GM21367 (cell line): Measurements from ENCODE around the gene ZMYND11.

Experiments used
- ATAC-seq: cut with Tn5 transposase; IDR thresholded peaks from one replicate; pipeline ENCODE4 v1.9.1; 2021; ENCODE audit not compliant: unreplicated experiment

Gene ZMYND11

DNA sequence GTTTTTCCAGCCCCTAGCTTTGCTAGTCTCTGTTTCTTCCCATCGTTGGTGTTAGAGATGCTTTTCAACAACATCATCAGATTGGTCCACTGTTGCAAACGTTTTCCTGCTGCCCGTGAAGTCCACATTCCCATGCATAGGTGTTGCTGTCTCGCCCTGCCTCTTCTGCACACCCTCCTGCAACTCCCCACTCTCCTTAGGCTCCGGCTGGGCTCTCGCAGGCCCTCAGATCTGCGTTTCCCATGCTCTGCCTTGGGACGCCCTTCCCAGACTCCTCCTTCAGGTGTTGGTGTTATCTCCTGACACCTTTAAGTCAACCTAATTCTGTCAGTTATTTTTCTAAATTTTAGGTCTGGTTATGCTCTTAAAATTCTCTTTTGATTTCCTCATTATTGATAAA lies 55.0 kb downstream of the ZMYND11 start:
- no peak for ATAC-seq

DNA sequence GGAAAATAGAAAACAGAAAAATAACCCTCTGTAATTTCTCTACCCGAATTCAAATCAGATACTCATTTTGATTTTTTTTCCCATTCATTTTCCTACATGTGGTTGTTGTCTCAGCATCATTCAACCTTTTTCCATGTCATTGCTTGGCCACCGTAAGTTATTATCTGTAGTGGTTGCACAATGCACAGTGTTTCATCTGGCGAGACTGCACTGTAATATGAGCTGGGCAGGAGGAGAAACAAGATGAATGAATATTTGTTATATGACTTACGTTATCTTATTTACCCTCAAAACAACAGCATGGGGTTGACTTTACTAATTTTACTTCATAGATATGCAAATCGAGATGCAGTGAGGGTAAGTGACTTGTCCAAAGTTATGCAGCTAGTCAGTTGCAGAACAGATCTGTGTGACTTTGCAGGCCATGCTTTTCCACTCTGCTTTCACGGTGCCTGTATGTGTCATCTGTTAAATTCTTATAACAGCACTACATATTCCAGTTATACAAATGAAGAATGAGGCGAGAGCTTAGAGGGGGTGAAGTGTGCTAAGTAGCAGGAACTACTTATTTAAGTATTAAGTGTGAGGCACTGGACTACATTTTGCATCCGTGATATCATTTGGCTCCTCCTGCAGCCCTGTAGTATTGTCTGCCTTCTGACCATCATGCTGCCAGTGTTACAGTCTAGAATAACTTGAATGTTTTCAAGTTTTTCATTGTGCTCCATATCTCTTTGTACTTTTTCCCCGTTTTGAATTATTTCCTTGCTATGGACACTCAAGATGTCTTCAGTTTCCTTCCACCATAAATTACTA lies 56.7 kb downstream of the ZMYND11 start:
- no peak for ATAC-seq

DNA sequence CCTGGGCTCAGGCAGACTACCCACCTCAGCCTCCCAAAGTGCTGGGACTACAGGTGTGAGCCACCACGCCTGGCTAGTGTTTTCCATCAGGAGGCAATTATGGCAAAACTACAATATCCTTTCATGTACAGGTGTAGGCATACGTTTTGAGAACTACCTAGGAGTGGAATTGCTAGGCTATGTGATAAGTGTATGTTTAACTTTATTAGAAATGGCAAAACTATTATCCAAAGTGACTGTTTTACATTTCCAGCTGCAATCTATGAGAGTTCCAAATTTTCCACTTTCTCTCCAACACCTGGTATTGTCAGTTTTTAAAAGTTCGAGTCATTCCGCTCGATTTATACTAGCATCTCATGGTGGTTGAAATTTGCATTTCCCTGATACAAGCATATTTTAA lies 59.0 kb downstream of the ZMYND11 start:
- ATAC-seq = no peak

DNA sequence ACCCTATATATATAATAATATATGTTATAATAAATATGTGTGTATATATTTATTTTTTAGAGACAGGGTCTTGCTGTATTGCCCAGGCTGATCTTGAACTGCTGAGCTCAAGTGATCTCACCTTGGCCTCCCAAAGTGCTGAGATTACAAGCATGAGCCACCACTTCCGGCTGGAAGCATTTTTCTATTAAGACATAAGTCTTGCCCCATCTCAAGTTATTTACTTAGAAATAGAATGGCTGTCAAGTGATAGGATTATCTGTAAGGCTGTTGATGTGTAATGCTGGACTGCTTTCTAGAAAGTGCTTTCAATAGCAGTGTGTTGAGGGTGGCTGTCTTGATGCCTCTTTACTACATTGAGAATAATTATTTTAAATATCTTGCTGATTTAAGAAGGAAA lies 65.2 kb downstream of the ZMYND11 start:
- no peak for ATAC-seq

DNA sequence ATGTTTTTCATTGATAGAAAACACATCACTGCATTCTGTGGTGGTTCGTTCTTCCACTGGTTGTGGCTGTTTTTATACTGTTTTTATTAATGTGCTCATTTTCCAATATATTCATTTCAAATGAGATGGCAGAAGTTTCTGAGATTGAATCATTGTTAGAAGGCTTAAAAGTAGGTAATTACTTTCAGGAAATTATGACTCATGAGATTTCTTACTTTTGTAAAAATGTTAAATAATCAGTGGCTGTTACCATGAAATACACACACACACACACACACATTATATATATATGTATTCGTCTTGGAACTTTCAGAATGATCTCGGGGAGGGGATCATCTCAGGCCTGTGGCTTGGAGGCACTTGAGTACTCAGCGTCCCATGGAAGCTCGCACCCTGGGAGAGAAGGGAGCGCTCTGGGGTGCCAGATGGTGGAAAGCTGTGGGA lies 66.1 kb downstream of the ZMYND11 start:
- no peak for ATAC-seq

DNA sequence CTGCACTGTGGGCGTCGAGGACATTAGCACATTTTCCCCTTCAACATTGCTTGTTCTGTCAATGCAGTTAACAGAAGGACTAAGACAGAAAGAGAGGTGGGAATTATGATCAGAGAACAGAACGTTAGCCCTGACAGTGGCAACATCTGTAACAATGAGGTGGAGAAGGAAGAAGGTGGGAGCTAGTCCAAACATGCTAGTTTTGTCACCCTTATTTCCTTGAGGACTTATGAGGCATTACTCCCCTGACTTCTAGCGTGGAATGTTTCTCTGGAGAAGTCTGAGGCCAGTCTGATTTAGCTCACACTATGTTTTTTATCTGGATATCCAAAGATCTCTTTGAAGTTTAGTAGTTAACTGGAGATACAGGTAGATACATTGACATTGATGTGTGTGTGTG lies 73.4 kb downstream of the ZMYND11 start:
- no peak for ATAC-seq

DNA sequence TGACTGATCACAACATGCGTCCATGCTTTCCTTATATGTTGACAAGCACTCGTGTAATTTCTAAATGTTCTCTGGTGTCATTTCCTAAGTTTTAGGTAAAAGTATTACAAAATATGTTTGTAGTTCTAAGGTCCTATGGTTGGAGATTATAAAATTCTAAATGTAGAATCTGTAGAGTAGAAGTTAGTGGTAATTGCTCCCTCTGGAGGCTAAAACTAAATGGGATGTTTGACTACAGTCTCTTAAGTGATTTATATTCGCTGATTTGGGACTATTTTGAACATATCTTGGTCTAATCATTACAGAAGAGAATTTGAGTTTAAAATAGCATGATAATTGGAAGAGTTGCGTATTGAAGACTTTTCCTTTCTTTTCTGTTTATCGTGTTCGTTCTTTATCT lies 74.1 kb downstream of the ZMYND11 start:
- no peak for ATAC-seq

DNA sequence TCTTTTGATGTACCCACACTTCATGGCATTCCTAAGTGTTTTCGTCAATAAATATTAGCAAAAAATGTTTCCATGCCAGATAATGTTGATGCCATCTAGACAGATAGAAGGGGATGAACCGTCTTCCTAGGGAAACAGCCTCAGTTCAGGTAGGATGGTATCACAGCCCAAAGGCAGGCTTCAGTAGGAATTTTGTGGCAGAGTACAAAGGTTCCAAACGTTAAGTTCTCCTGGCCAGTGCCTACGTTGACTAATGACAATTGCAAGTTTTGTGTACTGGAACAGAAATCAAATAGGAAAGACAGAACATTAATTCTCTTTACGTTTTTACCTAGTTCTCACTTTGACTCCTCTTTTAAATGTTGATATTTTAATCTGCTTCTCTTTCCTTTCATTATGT lies 75.0 kb downstream of the ZMYND11 start:
- ATAC-seq = no peak

DNA sequence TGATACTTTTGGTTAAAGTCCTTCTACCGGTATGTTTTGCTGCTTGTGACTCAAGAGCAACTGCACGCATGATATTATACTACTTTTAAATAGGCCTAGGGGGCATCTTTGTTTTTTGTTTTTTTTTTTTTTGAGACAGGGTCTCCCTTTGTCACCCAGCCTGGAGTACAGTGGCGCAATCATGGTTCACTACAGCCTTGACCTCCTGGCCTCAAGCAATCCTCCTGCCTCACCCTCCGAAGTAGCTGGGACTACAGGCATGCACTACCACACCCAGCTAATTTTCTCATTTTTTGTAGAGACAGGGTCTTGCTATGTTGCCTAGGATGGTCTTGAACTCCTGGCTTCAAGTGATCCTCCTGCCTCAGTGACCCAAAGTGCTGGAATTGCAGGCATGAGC lies 80.2 kb downstream of the ZMYND11 start:
- no peak for ATAC-seq

DNA sequence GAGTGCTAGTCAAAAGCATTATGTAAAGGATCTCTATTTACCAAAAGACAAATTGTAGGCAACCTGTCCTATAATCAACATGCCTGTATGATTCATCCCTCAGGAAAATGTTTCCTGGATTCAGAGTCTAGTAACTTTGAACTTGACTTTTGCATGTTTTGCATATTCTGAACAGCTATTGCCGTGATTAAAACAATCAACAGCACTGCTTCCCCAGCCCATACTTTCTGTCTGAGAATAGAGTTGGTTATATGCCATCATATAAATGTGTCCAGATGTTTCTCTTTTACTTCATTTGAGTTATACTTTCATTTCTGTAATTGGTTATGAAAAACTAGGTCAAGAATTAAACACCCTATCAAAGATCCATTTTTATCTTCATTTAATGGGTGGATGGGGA lies 83.5 kb downstream of the ZMYND11 start:
- no peak for ATAC-seq

DNA sequence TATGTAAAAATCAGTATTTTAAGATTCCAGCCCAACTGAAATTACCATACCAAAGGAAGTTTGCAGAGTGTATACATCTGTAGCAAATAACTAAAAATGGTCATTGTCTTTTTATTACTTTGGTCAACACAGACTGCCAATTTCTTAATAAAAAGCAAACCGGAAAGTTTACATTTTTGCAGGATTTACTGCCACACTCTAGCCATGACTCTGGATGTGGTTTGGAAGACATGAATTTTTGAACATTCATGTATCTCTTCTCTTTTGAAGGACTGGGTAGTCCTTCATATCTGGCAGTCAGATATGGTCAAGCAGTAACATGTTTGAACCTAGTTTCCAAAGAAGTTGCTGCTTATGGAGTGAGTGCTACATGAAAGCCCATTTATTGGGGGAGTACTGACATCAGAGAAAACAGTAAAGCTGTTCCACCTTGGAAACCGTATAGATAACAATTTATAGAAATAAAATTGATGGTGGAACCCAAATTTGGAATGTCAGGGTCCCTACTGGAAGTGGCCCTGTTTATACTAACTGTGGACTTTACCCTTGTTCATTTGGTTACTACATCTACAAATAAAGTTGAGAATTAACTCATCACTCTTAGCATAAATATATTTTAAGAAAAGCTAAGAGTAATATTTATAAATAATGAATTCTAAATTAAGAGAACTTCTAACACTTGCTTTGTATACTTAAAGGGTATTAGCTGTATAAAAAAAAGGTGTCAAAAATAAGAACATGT lies 84.6 kb downstream of the ZMYND11 start:
- ATAC-seq = no peak

DNA sequence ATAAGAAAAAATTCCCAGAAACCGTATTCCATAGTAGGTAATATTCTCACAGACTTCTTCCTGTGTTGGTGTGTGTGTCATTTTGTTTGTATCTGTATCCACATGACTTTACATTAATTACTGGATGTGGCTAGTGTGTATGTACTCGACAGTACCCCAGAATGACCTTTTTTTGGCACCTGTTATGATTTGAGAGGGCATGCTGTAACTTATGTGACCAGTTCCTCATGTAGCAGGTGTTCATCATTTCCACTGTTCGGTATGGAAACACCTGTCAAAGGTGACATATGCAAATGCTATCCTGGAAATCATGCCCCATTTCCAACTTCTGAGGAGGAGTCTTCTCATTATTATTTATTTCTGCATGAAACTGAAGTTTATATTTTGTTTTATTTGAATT lies 89.3 kb downstream of the ZMYND11 start:
- no peak for ATAC-seq

DNA sequence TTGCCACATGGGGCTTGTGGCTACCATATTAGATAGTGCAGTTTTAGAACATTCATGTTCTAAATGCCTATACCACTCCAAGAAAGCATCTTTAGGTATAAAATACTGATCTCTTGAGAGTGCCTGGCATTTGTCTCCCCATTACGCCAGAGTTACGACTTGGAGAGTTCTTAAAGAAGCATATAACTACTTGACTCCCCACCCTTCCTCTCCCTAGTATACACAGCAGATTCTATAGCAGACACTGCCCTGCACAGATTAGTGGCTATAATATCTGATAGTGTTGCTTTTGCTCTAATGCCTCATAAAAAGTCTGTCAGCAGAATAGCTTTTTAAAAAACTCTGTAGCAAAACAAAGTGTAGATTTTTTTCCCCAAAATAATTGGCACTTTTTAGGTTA lies 90.8 kb downstream of the ZMYND11 start:
- ATAC-seq = no peak

DNA sequence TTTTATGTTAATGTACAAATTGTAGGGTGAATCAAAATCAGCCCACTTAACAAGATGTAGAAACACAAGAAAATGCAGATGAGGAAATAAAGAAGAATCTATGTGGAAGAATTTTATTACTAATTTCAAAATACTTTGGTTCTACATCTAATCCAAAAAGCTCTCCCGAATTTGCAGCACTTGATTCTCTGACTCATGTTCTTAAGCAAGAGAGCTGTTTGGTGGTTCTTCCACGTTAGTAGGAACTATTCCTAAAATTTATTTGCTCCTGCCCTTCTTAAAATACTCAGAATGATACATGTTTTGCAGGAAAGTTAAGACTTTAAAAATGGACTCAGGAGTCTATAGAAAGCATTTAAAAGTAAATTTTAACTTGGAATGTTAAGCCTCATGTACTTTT lies 91.8 kb downstream of the ZMYND11 start:
- no peak for ATAC-seq

DNA sequence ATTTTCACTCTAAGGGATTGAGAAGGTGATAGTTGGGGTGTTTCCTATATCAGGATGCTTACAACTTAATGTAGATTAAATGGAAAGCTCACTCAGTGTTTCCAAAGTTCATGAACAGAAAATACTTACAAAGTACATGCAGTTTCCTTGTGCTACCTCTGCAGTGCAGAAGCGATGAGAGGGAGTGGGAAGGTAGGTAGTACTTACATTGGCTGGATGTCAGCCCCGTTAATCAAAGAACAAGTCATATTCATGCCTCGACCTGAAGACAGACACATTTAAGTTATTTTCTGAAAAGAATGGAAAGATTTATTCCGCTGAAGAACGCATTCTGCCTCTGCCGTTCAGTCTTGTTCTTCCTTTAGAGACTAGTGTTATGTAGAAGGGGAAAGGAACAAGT lies 93.1 kb downstream of the ZMYND11 start:
- ATAC-seq = no peak

DNA sequence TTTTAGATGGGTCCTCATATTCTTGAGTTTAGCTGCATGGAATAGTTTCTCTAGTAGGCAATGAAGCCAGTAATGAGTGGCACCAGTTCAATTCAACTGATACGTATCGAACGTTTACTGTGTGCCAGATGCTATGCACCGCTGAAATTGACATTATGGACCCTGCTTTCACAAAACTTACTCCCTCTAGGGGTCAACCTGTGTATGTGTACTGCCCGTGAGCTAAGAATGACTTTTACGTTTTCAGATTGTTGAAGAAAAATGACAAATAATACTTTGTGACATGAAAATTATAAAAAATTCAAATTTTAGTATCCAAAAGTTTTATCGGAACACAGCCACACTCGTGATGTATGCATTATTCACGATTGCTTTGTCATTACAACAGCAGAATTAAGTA lies 95.5 kb downstream of the ZMYND11 start:
- ATAC-seq = no peak

DNA sequence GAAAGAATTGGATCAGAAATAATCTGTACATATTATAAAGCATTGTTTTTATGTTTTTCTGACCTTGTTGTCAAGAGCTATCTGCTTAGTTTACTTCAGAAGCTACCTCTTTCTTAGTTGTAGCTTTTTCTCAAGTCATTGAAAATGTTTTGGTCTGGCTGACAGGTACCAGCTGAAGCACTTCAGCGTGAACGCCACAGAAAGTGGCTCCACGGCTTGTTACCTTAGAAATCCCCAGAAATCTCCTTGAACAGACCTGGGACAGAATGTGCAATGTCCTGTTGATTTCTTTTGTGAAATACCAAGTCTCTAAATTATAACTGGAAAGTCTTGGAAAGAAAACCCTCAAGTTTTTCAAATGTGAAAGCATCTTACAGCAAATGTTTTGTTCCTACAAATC lies 96.8 kb downstream of the ZMYND11 start:
- no peak for ATAC-seq

DNA sequence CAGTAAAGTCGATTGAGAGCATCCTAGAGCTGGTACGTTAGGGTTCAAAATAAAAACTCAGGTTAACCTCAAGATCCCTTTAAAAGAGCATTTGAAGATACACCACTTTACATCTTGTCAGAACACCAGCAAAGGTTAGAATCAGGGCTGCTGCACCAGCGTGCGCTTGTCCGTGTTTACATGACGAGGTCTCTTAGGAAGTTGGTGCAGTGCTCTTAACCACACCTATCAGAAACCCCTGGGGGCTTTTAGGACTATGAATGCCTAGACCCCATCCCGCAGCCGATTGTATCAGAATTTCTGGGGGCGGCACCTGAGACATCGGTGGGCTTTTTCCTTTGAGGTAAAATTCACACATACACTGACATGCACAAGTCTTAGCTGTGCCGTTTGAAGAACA lies 97.6 kb downstream of the ZMYND11 start:
- no peak for ATAC-seq

DNA sequence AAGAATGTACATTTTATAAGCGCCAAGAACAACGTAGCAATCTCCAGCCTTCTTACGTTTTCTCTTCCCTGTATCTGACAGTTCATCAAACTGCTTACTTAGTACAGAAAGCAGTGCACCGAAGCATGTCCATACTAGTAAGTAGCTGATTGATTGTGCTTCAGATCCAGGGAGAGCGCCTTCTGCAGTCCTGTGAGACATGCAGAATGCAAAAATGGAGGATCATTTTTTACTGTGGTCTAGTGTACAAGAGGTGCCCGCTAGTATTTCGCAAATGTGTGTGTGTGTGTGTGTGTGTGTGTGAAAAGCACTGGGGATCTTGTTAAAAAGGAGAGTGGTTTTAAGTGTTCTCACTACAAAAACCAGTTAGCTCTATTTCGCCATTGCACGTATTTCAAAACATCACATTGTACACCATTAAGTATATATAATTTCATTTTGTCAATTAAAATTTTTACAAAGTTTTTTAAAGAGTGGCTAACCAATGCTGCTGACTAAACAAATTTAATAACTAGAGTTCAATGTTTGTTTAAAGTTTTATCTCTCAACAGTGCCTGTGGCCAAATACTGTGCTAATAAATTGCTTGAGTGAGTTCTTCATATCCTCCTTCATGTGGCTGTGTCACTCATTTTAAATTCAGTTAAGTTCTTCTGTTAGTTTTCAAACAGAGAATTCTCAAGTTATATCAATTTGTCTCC lies 99.6 kb downstream of the ZMYND11 start:
- ATAC-seq = no peak

DNA sequence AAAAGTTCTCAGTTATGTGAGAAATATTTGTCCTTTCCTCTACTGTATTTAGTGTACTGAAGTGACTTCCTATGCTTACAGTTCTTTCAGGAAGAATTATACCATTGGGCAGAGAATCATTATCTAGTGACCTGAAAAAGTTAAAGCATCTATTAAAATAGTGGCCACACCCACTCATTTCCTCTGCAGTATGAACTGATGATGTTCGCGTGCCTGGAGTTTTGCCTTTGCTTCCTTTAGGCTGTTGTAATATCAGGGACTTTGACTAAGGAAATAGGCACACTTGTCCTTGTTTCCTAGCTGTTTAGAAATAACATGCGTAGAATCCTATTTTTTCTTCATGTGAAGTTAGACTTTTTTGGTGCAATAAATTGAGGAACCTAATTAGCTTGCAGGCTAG lies 100.7 kb downstream of the ZMYND11 start:
- no peak for ATAC-seq

DNA sequence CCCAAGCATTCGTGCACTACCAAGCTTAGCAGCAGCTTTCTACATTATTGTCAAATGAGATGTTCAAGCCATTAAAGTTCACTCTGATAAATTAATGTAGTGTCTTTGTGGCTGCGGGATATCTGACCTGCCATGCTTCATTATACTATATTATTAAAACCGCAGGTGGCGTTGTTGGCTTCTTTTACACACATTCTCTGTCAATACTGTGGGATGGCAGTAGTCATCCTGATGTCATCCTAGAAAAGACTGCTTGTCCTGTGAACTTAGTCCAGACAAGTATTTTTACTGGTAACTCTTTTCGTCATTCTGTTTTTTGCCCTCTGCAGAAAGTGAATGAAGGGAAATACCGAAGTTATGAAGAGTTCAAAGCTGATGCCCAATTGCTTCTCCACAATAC lies 103.9 kb downstream of the ZMYND11 start:
- ATAC-seq = no peak

DNA sequence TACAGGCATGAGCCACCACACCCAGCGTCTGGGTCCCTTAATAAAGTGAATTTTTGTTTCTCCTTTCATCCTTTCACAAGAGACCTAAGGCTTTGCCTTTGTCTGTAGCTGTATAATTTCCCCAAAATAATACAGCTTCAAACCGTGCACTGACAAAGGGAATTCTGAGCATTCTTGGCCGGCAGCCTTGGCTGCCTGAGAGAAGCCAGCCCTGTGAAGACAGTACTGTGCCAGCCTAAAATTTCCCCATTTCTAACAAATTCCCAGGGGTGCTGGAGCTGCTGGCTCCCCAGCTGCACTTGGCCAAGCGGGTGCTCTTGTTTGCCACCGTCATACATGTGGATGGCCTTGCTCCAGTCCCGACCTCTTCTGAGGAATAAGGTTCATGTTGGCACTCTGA lies 106.2 kb downstream of the ZMYND11 start:
- ATAC-seq = no peak
